ENCODE measurements around the gene SETDB2. TPM values are rescaled to one million over a fixed set of nuclear protein-coding genes. Genes with fewer than 3 reads are reported as not detected.

Gene SETDB2
- total RNA-seq, 1 experiment from 2014 or later: 5.2 TPM

DNA sequence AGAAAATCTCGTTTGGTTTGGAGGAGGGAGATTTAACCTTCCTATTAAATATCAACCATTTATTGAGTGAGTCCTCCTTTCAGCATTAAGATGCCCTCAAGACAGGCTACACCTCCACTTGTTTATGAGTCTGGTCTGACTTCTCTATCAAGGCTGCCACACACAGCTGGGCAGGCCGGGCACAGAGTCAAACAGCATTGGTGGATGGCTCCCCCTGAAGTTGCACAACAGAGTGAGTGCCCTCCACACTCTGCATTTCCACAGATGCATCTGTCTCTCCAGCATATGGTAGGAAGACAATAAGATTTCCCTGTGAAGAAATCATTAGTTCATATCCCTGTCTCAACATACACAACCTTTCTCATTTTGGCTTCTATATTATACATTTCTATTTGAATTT is 83.0 kb downstream of the SETDB2 start:
- Histone ChIP-seq H3K27ac (ENCODE audit: low read depth, low read length) (no peak overlapping the region), H3K4me3 (replicated peaks in 1 of 2; ENCODE audit: low read depth in 1 of 2, low read length in 2 of 2) (no peak overlapping the region), H4K20me1 (ENCODE audit: insufficient read depth) (no peaks in the 10 kb centered on the region), H3K4me2 (ENCODE audit: low read length) (no peak overlapping the region), H3K4me1 (ENCODE audit: control insufficient read depth in 1 of 2, insufficient read depth in 2 of 2, low read length in 2 of 2) (no peaks in the 10 kb centered on the region), H2AFZ (ENCODE audit: low read depth, low read length, poor library complexity, severe bottlenecking) (no peak overlapping the region), H3K27me3 (ENCODE audit: insufficient read depth, low read length) (no peaks in the 10 kb centered on the region), H3K36me3 (ENCODE audit: control insufficient read depth in 1 of 2, insufficient read depth in 2 of 2, low read length in 2 of 2) (no peaks in the 10 kb centered on the region), H3K9me3 (ENCODE audit: control insufficient read depth in 1 of 2, insufficient read depth in 1 of 2, low read depth in 1 of 2, low read length in 2 of 2) (no peaks in the 10 kb centered on the region), H3K79me2 (ENCODE audit: insufficient read depth, low read length) (no peaks in the 10 kb centered on the region), H3K9ac (ENCODE audit: low read length) (no peak overlapping the region), H3K9me2 (ENCODE audit: insufficient read depth) (no peaks in the 10 kb centered on the region)
- ChIA-PET POLR2A (no interaction called here), CTCF (no interaction called here), RAD21 (ENCODE audit: low non-redundant PET in 1 of 2, low total read pairs in 2 of 2, uncharacterized antibody in 2 of 2, unreplicated experiment in 2 of 2) (no interaction called here)
- BruUV-seq (replicated peaks): no TSS peak
- intact Hi-C loops (cut with micrococcal nuclease): no loop called here
- no peak for ATAC-seq
- no peak for DNase-seq (ENCODE audit: low read depth, low spot score)
- TF ChIP-seq SP1 (IDR thresholded peaks at IDR 0.05; ENCODE audit: low read depth): no peak
- no peak for TF ChIP-seq CBX3 (IDR thresholded peaks at IDR 0.05; ENCODE audit: low read depth)
- TF ChIP-seq EZH2 (IDR thresholded peaks at IDR 0.05): no peak

DNA sequence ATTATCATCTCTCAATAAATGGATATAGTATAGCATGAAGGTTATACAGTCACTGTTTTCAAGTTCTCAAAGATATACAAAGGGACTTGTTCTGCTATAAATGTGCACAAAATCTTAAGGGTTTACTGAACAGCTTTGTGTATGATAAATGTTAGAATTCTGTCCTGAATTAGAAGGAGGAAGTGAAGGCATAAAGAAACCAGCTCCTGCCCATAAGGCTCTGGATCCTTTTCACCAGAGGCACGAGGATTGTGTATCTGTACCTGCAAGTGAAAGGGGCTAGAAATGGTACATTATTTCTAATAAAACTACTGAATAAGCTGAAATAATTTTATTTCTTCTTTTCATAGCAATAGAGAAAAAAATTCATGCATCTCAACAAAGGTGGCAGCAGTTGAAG is 84.1 kb downstream of the SETDB2 start:
- Histone ChIP-seq H3K27ac (ENCODE audit: low read depth, low read length) (no peak overlapping the region), H3K9me2 (ENCODE audit: insufficient read depth) (no peaks in the 10 kb centered on the region), H3K9ac (ENCODE audit: low read length) (no peak overlapping the region), H3K36me3 (ENCODE audit: control insufficient read depth in 1 of 2, insufficient read depth in 2 of 2, low read length in 2 of 2) (no peaks in the 10 kb centered on the region), H3K9me3 (ENCODE audit: control insufficient read depth in 1 of 2, insufficient read depth in 1 of 2, low read depth in 1 of 2, low read length in 2 of 2) (no peaks in the 10 kb centered on the region), H3K4me3 (replicated peaks in 1 of 2; ENCODE audit: low read depth in 1 of 2, low read length in 2 of 2) (no peak overlapping the region), H2AFZ (ENCODE audit: low read depth, low read length, poor library complexity, severe bottlenecking) (no peak overlapping the region), H4K20me1 (ENCODE audit: insufficient read depth) (no peaks in the 10 kb centered on the region), H3K27me3 (ENCODE audit: insufficient read depth, low read length) (no peaks in the 10 kb centered on the region), H3K4me2 (ENCODE audit: low read length) (no peak overlapping the region), H3K4me1 (ENCODE audit: control insufficient read depth in 1 of 2, insufficient read depth in 2 of 2, low read length in 2 of 2) (no peaks in the 10 kb centered on the region), H3K79me2 (ENCODE audit: insufficient read depth, low read length) (no peaks in the 10 kb centered on the region)
- ATAC-seq: no peak
- POLR2A ChIA-PET: no interaction called here
- CTCF ChIA-PET: no interaction called here
- BruUV-seq (replicated peaks): no TSS peak
- RAD21 ChIA-PET (ENCODE audit: low non-redundant PET in 1 of 2, low total read pairs in 2 of 2, uncharacterized antibody in 2 of 2, unreplicated experiment in 2 of 2): no interaction called here
- intact Hi-C loops (cut with micrococcal nuclease): no loop called here
- no peak for DNase-seq (ENCODE audit: low read depth, low spot score)
- TF ChIP-seq, protein P1, sequence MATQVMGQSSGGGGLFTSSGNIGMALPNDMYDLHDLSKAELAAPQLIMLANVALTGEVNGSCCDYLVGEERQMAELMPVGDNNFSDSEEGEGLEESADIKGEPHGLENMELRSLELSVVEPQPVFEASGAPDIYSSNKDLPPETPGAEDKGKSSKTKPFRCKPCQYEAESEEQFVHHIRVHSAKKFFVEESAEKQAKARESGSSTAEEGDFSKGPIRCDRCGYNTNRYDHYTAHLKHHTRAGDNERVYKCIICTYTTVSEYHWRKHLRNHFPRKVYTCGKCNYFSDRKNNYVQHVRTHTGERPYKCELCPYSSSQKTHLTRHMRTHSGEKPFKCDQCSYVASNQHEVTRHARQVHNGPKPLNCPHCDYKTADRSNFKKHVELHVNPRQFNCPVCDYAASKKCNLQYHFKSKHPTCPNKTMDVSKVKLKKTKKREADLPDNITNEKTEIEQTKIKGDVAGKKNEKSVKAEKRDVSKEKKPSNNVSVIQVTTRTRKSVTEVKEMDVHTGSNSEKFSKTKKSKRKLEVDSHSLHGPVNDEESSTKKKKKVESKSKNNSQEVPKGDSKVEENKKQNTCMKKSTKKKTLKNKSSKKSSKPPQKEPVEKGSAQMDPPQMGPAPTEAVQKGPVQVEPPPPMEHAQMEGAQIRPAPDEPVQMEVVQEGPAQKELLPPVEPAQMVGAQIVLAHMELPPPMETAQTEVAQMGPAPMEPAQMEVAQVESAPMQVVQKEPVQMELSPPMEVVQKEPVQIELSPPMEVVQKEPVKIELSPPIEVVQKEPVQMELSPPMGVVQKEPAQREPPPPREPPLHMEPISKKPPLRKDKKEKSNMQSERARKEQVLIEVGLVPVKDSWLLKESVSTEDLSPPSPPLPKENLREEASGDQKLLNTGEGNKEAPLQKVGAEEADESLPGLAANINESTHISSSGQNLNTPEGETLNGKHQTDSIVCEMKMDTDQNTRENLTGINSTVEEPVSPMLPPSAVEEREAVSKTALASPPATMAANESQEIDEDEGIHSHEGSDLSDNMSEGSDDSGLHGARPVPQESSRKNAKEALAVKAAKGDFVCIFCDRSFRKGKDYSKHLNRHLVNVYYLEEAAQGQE (IDR thresholded peaks at IDR 0.05; ENCODE audit: low read depth): no peak
- TF ChIP-seq TCF7L2 (IDR thresholded peaks at IDR 0.05; ENCODE audit: borderline replicate concordance, extremely low read depth, insufficient read depth, insufficient read length): no peak
- no peak for TF ChIP-seq ELF1 (IDR thresholded peaks at IDR 0.05; ENCODE audit: borderline replicate concordance, low read depth)
- TF ChIP-seq, protein P2, sequence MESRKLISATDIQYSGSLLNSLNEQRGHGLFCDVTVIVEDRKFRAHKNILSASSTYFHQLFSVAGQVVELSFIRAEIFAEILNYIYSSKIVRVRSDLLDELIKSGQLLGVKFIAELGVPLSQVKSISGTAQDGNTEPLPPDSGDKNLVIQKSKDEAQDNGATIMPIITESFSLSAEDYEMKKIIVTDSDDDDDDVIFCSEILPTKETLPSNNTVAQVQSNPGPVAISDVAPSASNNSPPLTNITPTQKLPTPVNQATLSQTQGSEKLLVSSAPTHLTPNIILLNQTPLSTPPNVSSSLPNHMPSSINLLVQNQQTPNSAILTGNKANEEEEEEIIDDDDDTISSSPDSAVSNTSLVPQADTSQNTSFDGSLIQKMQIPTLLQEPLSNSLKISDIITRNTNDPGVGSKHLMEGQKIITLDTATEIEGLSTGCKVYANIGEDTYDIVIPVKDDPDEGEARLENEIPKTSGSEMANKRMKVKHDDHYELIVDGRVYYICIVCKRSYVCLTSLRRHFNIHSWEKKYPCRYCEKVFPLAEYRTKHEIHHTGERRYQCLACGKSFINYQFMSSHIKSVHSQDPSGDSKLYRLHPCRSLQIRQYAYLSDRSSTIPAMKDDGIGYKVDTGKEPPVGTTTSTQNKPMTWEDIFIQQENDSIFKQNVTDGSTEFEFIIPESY (IDR thresholded peaks at IDR 0.05; ENCODE audit: extremely low read depth, insufficient replicate concordance, low read length): no peak
- TF ChIP-seq SIN3A (IDR thresholded peaks at IDR 0.05; ENCODE audit: low read depth): no peak
- no peak for TF ChIP-seq SP1 (IDR thresholded peaks at IDR 0.05; ENCODE audit: low read depth)
